ENCODE measurements around the gene CCDC34.

The CCDC34 gene

GRCh38 chr11:27402450-27402849 is 39.4 kb upstream of the CCDC34 start:
- Histone ChIP-seq H3K36me3 (ENCODE audit: control insufficient read depth, insufficient read depth, low read length) (no peaks in the 10 kb centered on the region), H3K4me2 (ENCODE audit: low read length) (no peak overlapping the region), H4K8ac (ENCODE audit: low read depth, low read length) (no peak overlapping the region), H3K4me3 (ENCODE audit: low read length) (no peak overlapping the region), H2BK5ac (ENCODE audit: low read length) (no peak overlapping the region), H2AK5ac (ENCODE audit: low read length) (no peak overlapping the region), H4K5ac (ENCODE audit: low read length) (no peak overlapping the region), H3K9ac (ENCODE audit: low read length) (no peak overlapping the region), H3K4me1 (ENCODE audit: control insufficient read depth, low read depth, low read length) (no peaks in the 10 kb centered on the region), H3K79me2 (ENCODE audit: control insufficient read depth, insufficient read depth, low read length) (no peaks in the 10 kb centered on the region), H3K4ac (ENCODE audit: low read depth, low read length) (no peak overlapping the region), H3K27me3 (ENCODE audit: insufficient read depth, low read length, poor library complexity) (no peaks in the 10 kb centered on the region), H3K27ac (ENCODE audit: low read depth, low read length) (no peak overlapping the region), H3K56ac (ENCODE audit: low read length) (no peak overlapping the region), H2BK15ac (replicated peaks; ENCODE audit: low read depth) (no peak overlapping the region), H3K23ac (ENCODE audit: low read length) (no peak overlapping the region), H3K79me1 (ENCODE audit: low read length) (peaks cover 2% of the 10 kb centered on the region), H3K18ac (ENCODE audit: low read length) (no peak overlapping the region), H2BK120ac (ENCODE audit: low read depth, low read length) (no peak overlapping the region)
- no CpG with 5 or more reads among the region's 2 CpGs for WGBS (ENCODE audit: extremely low coverage, insufficient coverage, low lambda C conversion rate)
- no peak for DNase-seq

GRCh38 chr11:27401833-27402316 is 38.9 kb upstream of the CCDC34 start:
- no peak overlapping the region for H3K18ac ChIP-seq (ENCODE audit: low read length)
- H3K36me3 ChIP-seq (ENCODE audit: control insufficient read depth, insufficient read depth, low read length): no peaks in the 10 kb centered on the region
- WGBS (ENCODE audit: extremely low coverage, insufficient coverage, low lambda C conversion rate): no CpG with 5 or more reads among the region's 5 CpGs
- H3K4me3 ChIP-seq (ENCODE audit: low read length): no peak overlapping the region
- no peak overlapping the region for H3K9ac ChIP-seq (ENCODE audit: low read length)
- peaks cover 1% of the 10 kb centered on the region for H3K4me1 ChIP-seq (ENCODE audit: control insufficient read depth, low read depth, low read length)
- H3K27ac ChIP-seq (ENCODE audit: low read depth, low read length): no peak overlapping the region
- no peak overlapping the region for H3K4ac ChIP-seq (ENCODE audit: low read depth, low read length)
- no peak overlapping the region for H4K8ac ChIP-seq (ENCODE audit: low read depth, low read length)
- no peaks in the 10 kb centered on the region for H3K79me2 ChIP-seq (ENCODE audit: control insufficient read depth, insufficient read depth, low read length)
- H4K5ac ChIP-seq (ENCODE audit: low read length): no peak overlapping the region
- no peak overlapping the region for H3K23ac ChIP-seq (ENCODE audit: low read length)
- H2AK5ac ChIP-seq (ENCODE audit: low read length): no peak overlapping the region
- H2BK120ac ChIP-seq (ENCODE audit: low read depth, low read length): no peak overlapping the region
- H3K27me3 ChIP-seq (ENCODE audit: insufficient read depth, low read length, poor library complexity): no peaks in the 10 kb centered on the region
- no peak overlapping the region for H2BK5ac ChIP-seq (ENCODE audit: low read length)
- H3K4me2 ChIP-seq (ENCODE audit: low read length): no peak overlapping the region
- no peak for DNase-seq
- no peak overlapping the region for H3K56ac ChIP-seq (ENCODE audit: low read length)
- H2BK15ac ChIP-seq (replicated peaks; ENCODE audit: low read depth): no peak overlapping the region
- no peaks in the 10 kb centered on the region for H3K79me1 ChIP-seq (ENCODE audit: low read length)

- H3K23ac ChIP-seq (ENCODE audit: low read length): no peak overlapping the region
- H2BK15ac ChIP-seq (replicated peaks; ENCODE audit: low read depth): no peak overlapping the region
- no peak overlapping the region for H2AK5ac ChIP-seq (ENCODE audit: low read length)
- no peak overlapping the region for H3K56ac ChIP-seq (ENCODE audit: low read length)
- H3K4me3 ChIP-seq (ENCODE audit: low read length): no peak overlapping the region
- no peak overlapping the region for H3K4me2 ChIP-seq (ENCODE audit: low read length)
- H3K79me1 ChIP-seq (ENCODE audit: low read length): no peaks in the 10 kb centered on the region
- H3K18ac ChIP-seq (ENCODE audit: low read length): no peak overlapping the region
- no peak overlapping the region for H3K9ac ChIP-seq (ENCODE audit: low read length)
- H2BK5ac ChIP-seq (ENCODE audit: low read length): no peak overlapping the region
- WGBS (ENCODE audit: extremely low coverage, insufficient coverage, low lambda C conversion rate): no CpG with 5 or more reads among the region's 5 CpGs
- no peaks in the 10 kb centered on the region for H3K27me3 ChIP-seq (ENCODE audit: insufficient read depth, low read length, poor library complexity)
- H3K4ac ChIP-seq (ENCODE audit: low read depth, low read length): no peak overlapping the region
- no peaks in the 10 kb centered on the region for H3K36me3 ChIP-seq (ENCODE audit: control insufficient read depth, insufficient read depth, low read length)
- peaks cover 1% of the 10 kb centered on the region for H3K4me1 ChIP-seq (ENCODE audit: control insufficient read depth, low read depth, low read length)
- H4K8ac ChIP-seq (ENCODE audit: low read depth, low read length): no peak overlapping the region
- no peaks in the 10 kb centered on the region for H3K79me2 ChIP-seq (ENCODE audit: control insufficient read depth, insufficient read depth, low read length)
- DNase-seq: no peak
- H4K5ac ChIP-seq (ENCODE audit: low read length): no peak overlapping the region
- no peak overlapping the region for H3K27ac ChIP-seq (ENCODE audit: low read depth, low read length)
- H2BK120ac ChIP-seq (ENCODE audit: low read depth, low read length): no peak overlapping the region
Observed at GRCh38 chr11:27401280-27401832, 38.3 kb upstream of the CCDC34 start.

GRCh38 chr11:27398400-27398770 is 35.4 kb upstream of the CCDC34 start:
- Histone ChIP-seq H2AK5ac (ENCODE audit: low read length) (no peak overlapping the region), H3K4me1 (ENCODE audit: control insufficient read depth, low read depth, low read length) (peaks cover 10% of the 10 kb centered on the region), H3K27ac (ENCODE audit: low read depth, low read length) (no peak overlapping the region), H3K23ac (ENCODE audit: low read length) (no peak overlapping the region), H2BK15ac (replicated peaks; ENCODE audit: low read depth) (no peak overlapping the region), H4K8ac (ENCODE audit: low read depth, low read length) (no peak overlapping the region), H2BK5ac (ENCODE audit: low read length) (no peak overlapping the region), H3K27me3 (ENCODE audit: insufficient read depth, low read length, poor library complexity) (no peaks in the 10 kb centered on the region), H3K4me3 (ENCODE audit: low read length) (no peak overlapping the region), H3K79me1 (ENCODE audit: low read length) (no peaks in the 10 kb centered on the region), H2BK120ac (ENCODE audit: low read depth, low read length) (no peak overlapping the region), H3K9ac (ENCODE audit: low read length) (no peak overlapping the region), H3K18ac (ENCODE audit: low read length) (no peak overlapping the region), H4K5ac (ENCODE audit: low read length) (no peak overlapping the region), H3K4me2 (ENCODE audit: low read length) (no peak overlapping the region), H3K56ac (ENCODE audit: low read length) (no peak overlapping the region), H3K4ac (ENCODE audit: low read depth, low read length) (no peak overlapping the region), H3K36me3 (ENCODE audit: control insufficient read depth, insufficient read depth, low read length) (no peaks in the 10 kb centered on the region), H3K79me2 (ENCODE audit: control insufficient read depth, insufficient read depth, low read length) (no peaks in the 10 kb centered on the region)
- DNase-seq: no peak
- WGBS (ENCODE audit: extremely low coverage, insufficient coverage, low lambda C conversion rate): no CpG with 5 or more reads among the region's 3 CpGs

- no peaks in the 10 kb centered on the region for H3K27me3 ChIP-seq (ENCODE audit: insufficient read depth, low read length, poor library complexity)
- WGBS (ENCODE audit: extremely low coverage, insufficient coverage, low lambda C conversion rate): no CpG with 5 or more reads among the region's 9 CpGs
Observed at GRCh38 chr11:27397624-27398399, 34.8 kb upstream of the CCDC34 start.

More at GRCh38 chr11:27397624-27398399, 34.8 kb upstream of the CCDC34 start:
- Histone ChIP-seq H3K18ac (ENCODE audit: low read length) (no peak overlapping the region), H2BK120ac (ENCODE audit: low read depth, low read length) (no peak overlapping the region), H3K9ac (ENCODE audit: low read length) (no peak overlapping the region), H3K79me1 (ENCODE audit: low read length) (no peaks in the 10 kb centered on the region), H3K4me2 (ENCODE audit: low read length) (no peak overlapping the region), H3K4me1 (ENCODE audit: control insufficient read depth, low read depth, low read length) (peaks cover 10% of the 10 kb centered on the region), H4K5ac (ENCODE audit: low read length) (no peak overlapping the region), H3K36me3 (ENCODE audit: control insufficient read depth, insufficient read depth, low read length) (no peaks in the 10 kb centered on the region), H2AK5ac (ENCODE audit: low read length) (no peak overlapping the region), H3K56ac (ENCODE audit: low read length) (no peak overlapping the region), H4K8ac (ENCODE audit: low read depth, low read length) (no peak overlapping the region), H3K23ac (ENCODE audit: low read length) (no peak overlapping the region), H3K4ac (ENCODE audit: low read depth, low read length) (no peak overlapping the region), H3K79me2 (ENCODE audit: control insufficient read depth, insufficient read depth, low read length) (no peaks in the 10 kb centered on the region), H2BK5ac (ENCODE audit: low read length) (no peak overlapping the region), H2BK15ac (replicated peaks; ENCODE audit: low read depth) (no peak overlapping the region), H3K27ac (ENCODE audit: low read depth, low read length) (no peak overlapping the region), H3K4me3 (ENCODE audit: low read length) (no peak overlapping the region)
- DNase-seq: no peak

Data from mesendoderm (in vitro differentiated cells).